ENCODE data around the gene VSTM2L. TPM values are rescaled to one million over a fixed set of nuclear protein-coding genes. Genes with fewer than 3 reads are reported as not detected.

VSTM2L gene
- total RNA-seq, 4 donors from 2014 or later = 0.54 to 4.0 (median 1.9) TPM

DNA sequence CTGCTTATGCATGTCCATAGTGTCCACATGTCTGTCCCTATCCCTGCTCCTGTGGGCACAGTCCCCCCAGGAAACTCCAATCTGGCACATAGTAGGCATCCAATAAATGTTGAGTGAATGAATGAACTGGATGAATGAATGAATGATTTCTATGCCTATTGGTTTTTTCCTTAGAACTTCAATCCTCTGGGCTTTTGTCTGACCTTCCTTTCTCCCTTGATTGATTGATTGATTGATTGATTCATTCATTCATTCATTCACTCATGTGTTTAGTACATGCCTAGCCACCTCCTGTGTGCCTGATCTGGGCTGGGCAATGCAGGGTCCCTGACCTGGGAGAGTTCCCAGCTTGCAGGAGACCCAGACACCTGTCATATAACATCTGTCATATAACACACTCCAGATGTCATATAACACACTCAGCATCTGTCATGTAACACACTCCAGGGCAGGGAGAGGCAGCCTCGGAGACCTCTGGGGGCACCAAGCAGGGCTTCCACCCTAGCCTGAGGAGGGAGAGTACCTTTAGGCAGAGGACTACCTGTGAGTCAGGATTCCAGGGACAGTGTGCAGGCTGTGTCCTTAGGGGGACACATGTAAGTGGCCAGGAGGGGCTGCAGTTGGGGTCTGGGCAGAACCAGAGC lies 17.9 kb downstream of the VSTM2L start:
- DNase-seq = no peak
- peaks cover 0 to 4% of the 10 kb centered on the region in 2 donors for H3K4me1 ChIP-seq
- no peak overlapping the region for H3K4me3 ChIP-seq (replicated peaks in 1 of 3)
- H3K36me3 ChIP-seq = no peaks in the 10 kb centered on the region
- no peak overlapping the region for H3K27ac ChIP-seq
- no peaks in the 10 kb centered on the region for H3K9me3 ChIP-seq
- no peaks in the 10 kb centered on the region for H3K27me3 ChIP-seq
- 80% methylated on average over 1 of the region's 1 CpG; no CpG with 5 or more reads in 1 of the 2 donors for WGBS, 2 donors
- intact Hi-C loops (cut with DNase I) = no loop called here
- TF ChIP-seq, protein P1, sequence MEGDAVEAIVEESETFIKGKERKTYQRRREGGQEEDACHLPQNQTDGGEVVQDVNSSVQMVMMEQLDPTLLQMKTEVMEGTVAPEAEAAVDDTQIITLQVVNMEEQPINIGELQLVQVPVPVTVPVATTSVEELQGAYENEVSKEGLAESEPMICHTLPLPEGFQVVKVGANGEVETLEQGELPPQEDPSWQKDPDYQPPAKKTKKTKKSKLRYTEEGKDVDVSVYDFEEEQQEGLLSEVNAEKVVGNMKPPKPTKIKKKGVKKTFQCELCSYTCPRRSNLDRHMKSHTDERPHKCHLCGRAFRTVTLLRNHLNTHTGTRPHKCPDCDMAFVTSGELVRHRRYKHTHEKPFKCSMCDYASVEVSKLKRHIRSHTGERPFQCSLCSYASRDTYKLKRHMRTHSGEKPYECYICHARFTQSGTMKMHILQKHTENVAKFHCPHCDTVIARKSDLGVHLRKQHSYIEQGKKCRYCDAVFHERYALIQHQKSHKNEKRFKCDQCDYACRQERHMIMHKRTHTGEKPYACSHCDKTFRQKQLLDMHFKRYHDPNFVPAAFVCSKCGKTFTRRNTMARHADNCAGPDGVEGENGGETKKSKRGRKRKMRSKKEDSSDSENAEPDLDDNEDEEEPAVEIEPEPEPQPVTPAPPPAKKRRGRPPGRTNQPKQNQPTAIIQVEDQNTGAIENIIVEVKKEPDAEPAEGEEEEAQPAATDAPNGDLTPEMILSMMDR (IDR thresholded peaks at IDR 0.05) = no peak
- TF ChIP-seq POLR2A (IDR thresholded peaks at IDR 0.05) = no peak

DNA sequence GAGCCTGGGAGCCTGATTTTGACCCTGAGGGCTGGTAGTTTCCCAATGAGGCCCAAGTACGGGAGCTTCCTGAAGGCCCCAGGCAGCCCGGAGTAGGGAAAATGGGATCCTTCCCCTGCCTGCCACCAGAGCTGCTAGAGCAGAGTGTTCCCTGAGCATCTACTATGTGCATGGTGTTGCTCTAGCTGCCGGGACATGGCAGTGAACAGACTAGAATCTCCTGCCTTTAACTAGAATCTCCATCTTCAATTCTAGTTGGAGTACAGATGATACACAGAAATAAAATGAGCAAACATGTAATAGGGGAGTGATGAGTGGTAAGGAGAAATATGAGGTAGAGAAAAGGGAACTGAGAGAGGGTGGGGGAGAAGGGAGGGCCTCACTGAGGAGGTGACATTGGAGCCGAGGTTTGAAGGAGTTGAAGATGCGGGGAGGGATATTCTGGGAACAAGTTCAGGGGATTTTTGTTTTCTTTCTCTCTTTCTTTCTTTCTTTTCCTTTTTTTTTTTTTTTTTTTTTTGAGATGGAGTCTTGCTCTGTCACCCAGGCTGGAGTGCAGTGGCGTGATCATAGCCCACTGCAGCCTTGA lies 18.5 kb downstream of the VSTM2L start:
- TF ChIP-seq, protein P1 (IDR thresholded peaks at IDR 0.05) = no peak
- no peak for TF ChIP-seq POLR2A (IDR thresholded peaks at IDR 0.05)
- intact Hi-C loops (cut with DNase I) = no loop called here
- H3K27me3 ChIP-seq = no peaks in the 10 kb centered on the region
- 79 to 84% methylated on average over 6 of the region's 6 CpGs for WGBS, 2 donors
- no peak for DNase-seq
- no peaks in the 10 kb centered on the region for H3K36me3 ChIP-seq
- H3K4me1 ChIP-seq = peaks cover 0 to under 1% of the 10 kb centered on the region in 2 donors
- H3K4me3 ChIP-seq (replicated peaks in 1 of 3) = no peak overlapping the region
- no peak overlapping the region for H3K27ac ChIP-seq
- no peaks in the 10 kb centered on the region for H3K9me3 ChIP-seq

DNA sequence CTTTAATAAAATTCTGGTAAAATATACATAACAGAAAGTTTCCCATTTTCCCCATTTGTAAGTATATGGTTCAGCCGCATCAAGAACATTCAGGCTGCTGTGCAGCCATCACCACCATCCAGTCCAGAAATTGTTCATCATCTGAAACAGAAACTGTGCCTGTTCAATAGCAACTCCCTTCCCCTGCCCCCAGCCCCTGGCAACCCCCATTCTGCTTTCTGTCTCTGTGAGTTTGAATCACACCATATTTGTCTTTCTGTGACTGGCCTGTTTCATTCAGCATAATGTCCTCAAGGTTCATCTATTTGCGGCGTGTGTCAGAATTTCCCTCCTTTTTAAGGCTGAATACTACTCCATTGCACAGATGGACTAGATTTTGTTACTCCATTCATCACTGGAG lies 19.1 kb downstream of the VSTM2L start:
- 92 to 99% methylated on average over 3 of the region's 3 CpGs for WGBS, 2 donors
- no peaks in the 10 kb centered on the region for H3K4me1 ChIP-seq

DNA sequence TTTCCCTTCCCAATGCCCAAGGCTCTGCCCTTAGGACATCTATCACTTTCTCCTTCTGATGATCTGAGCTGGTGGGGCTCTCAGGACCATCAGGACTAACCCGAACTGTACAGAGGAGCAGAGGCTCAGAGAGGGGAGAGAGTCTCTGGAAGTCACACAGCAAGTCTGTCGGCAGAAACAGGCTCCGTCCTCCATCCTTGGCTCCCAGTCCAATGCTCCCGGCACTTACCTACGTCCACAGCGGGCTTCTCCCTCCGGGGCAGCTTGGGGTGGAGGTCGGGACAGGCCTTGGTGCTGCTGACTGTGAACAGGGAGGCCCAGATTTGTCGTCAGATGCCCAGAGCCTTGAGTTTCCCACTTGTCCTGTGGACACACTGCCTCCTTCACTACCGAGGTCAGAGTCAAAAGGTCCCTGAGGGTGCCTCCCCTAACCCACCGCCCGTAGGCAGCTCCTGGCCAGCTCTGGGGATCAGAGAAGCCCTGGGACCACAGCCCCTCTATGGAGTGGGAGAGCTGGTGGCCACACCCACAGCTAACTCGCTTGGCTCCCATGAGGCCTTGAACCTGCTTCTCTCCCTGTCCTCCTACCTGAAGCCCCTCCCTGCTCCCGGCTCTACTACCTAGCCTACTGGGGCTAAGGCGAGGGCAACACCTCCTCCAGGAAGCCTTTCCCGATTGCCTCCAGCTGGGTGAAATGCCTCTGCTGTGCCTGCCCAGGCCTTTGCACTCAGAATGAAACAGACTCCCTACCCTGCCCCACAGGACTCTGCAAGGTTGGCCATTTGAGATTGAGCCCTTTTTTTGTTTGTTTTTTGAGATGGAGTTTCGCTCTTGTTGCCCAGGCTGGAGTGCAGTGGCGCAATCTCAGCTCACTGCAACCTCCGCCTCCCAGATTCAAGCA lies 22.6 kb downstream of the VSTM2L start:
- Histone ChIP-seq H3K27me3 (no peaks in the 10 kb centered on the region), H3K27ac (no peak overlapping the region), H3K4me3 (replicated peaks in 1 of 3) (no peak overlapping the region), H3K9me3 (no peaks in the 10 kb centered on the region), H3K4me1 (no peaks in the 10 kb centered on the region), H3K36me3 (no peaks in the 10 kb centered on the region)
- intact Hi-C loops (cut with DNase I) = no loop called here
- no peak for TF ChIP-seq POLR2A (IDR thresholded peaks at IDR 0.05)
- TF ChIP-seq, protein P1 (IDR thresholded peaks at IDR 0.05) = no peak
- DNase-seq = no peak
- WGBS, 2 donors = 77 to 89% methylated on average over 7 to 15 of the region's 19 CpGs

More for the DNA sequence above, 19.1 kb downstream of the VSTM2L start:
- Histone ChIP-seq H3K9me3 (no peaks in the 10 kb centered on the region), H3K27ac (no peak overlapping the region), H3K27me3 (no peaks in the 10 kb centered on the region), H3K4me3 (replicated peaks in 1 of 3) (no peak overlapping the region), H3K36me3 (no peaks in the 10 kb centered on the region)
- TF ChIP-seq POLR2A (IDR thresholded peaks at IDR 0.05) = no peak
- TF ChIP-seq, protein P1 (IDR thresholded peaks at IDR 0.05) = no peak
- DNase-seq = no peak
- intact Hi-C loops (cut with DNase I) = no loop called here
